Stimulated activated CD8-positive, alpha-beta memory T cell treated with anti-CD3 and anti-CD28 coated beads, Interleukin-7, amount 100 ng/mL, for 48 hours (primary cell): ENCODE results near the gene WRAP73.

Experiments
- DNase-seq, 2 donors: peaks; one replicate each; pipeline ENCODE4 v3.0.0-alpha.2; 2020; ENCODE audit warnings: low read depth in 1 of 2; ENCODE audit errors: extremely low read depth in 1 of 2

Gene WRAP73

DNA sequence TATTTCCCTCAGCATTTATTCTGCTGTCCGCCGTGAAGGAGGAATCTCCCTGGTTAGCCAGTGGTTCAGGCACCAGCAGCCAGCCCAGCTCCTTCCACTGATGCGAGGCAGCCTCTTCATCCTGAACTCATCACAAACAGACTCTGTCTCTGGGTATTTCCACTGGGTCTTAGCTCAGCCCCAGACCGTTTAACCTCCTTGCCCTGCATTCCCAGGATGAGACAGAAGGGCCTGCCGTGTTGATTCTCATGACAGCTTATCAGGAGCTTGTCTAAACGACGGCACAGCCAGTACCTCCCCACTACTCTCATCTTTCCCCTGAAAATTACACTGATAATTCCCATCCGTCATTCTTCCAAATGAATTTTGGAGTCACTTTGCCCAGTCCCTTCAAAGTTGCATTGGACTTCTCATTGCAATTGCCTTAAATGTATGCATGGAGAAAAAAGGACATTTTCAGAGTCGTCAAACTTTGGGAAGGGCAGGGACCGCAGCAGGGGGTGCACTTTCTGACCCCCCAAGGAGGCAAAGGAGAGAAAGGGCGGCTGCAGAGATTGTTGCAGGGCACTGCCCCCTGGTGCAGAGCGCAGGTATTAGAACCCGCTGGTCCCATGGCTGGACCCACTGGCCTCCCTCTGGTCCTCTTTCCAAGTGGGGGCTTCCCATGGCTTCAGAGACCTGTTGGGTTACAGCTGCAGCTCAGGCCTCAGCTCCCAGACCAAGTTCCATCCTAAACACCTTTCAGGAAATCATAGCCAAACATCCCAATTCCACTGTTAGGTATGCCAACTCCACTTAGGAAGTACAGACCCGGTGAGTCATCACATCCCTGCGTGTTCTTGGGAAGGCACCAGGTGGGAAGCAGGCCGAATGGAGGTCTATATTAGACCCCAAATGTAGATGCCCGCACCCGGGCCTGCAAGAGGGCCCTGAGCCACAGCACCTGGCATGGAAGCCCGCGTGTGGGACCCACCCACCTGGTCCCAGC is 34.9 kb downstream of the WRAP73 start:
- no peak for DNase-seq

- no peak for DNase-seq
Measured at GRCh38 chr1:3612123-3612522, 37.8 kb downstream of the WRAP73 start.

DNA sequence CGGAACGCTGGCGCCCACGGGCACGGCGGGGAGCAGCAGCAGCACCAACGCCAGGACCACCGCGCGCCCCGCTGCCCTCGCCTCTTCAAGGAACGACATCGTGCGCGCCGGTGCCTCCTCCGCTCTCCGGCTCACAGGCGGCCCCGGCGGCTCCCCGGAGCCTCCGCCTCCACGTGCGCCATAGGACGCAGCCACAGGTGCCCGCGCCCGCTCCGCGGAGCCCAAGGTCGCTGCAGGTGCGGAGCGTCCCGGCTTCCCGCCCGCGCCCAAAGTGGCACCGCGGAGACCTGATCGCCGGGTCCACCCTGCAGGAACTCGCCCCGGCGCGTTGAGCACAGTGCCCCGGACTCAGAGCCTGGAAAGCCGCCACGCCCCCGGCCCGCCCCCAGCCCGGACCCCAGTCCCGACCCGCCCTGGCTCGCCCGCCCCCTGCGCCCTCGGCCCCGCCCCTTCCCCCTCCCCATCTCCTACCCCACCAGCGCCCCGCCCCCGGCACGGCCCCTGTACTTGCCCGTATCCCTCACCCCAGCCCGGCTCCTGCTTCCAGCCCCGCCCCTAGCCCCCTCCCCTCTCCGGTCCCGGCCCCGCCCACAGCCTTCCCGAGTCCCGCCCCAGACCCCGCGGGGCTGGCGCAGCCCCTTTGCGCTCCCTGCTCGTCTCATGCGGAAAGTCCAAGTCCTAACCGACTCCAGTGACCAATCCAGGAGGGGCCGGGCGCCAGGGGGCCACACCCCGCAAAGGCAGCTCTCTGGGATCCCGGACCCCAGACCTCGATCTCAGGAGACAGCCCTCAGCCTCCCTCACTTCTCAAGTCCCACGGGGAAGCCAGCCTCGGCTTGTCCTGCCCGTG is 38.5 kb downstream of the WRAP73 start, which contains the start of gene MEGF6:
TSS of gene MEGF6 (minus strand) at position 339 of the 850 bp plus-strand sequence. CDS start at position 99, 240 bp downstream.
- peak in 1 of 2 donors; percentile 42 for DNase-seq

DNA sequence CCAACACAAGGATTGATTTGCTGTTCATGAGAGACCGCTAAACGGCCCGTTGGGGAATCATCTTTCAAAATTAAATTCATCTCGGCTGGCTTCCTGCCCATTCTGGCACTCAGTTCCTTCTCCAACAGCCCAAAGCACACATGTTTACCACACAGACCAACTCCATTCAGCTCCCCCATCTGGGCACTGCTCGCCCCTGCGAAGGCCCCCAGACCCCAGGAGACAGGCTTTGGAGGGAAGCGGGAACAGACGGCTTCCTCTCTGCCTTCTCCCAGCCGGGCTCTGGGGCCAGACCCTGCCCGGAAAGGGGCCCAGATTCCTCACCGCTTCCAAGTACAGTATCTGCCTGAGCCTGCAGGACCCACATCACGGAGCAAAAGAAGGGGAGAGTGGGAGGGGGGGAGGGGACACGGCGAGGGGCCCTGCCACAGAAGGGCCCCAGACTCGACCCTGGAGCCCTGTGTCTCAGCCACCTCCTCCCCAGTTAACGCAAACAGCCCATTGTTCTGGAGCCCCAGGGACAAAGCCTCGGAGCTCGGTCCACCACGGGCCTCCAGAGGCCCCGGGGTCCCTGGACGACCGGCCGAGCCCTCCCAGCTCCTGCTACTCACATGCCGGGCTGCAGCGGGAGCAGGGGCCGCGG is 39.3 kb downstream of the WRAP73 start:
- DNase-seq = no peak

DNA sequence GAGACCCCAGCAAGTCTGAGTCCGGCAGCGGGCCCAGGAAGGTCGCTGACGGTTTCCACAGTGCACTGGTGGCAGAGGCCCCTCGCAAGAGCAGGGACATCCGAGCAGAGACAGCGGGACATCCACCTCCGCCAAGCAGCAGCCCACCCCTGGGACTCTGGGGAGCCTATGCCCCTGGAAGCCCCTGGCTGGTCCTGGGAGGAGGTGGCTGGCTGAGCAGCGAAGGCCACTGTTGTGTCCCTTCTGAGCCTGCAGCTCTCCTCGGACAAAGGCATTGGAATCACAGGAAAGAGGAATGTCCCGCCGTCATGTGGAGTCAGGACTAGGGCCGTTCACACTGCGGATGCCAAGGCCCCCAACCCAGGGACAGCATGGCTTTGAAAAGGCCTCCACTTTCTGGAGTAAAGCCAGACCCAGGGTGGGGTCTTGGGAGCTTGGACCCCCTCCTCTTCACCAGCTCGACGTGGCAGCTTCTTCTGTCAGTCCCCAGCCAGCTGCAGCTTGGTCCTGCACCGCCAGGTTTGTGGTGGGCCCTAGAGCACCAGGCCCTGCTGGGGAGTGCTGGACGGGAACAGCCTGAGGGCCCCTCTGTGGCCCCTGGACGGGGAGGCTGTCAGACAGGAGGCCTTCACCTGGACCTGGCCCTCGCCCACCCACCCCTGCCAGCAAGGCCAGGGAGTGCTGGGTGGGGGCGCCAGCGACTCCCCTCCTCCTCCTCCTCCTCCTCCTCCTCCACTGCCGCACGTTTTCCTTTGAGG is 40.0 kb downstream of the WRAP73 start:
- DNase-seq = no peak

DNA sequence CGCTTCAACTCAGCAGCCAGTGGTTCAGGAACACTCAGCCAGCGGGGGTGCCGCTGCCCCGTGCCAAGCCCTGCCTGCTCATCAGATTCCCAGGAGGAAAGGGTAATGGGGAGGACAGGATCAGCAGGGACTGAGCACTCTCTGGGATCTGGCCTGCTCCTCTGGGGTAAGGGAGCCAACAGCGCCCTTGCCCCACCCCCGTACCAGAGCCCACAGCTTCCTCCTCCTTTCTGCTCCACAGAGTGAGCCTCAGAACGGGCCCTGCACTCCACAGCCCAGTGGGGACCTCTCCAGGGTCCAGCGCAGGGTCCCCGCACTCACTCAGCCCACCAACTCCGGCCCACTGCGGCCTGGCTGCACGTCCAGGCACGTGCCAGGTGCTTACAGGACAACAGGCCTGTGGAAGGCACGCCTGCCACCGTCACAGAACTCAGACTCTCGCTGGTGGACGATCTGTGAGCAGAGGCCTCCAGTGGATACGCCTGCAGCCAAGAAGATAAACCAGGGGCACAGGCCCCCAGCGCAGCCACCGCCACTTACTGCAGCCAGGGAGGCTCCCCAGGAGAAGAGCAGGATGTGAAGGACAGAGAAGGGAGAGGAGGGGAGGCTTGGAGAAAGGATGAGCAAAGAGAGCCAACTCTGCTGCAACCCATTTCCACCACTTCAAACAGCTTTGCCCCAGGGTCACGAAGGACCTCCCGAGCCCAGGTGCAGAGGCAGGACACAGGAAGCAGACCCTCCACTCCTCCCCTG is 40.7 kb downstream of the WRAP73 start:
- no peak for DNase-seq

GRCh38 chr1:3608154-3608553 is 41.7 kb downstream of the WRAP73 start:
- no peak for DNase-seq

DNA sequence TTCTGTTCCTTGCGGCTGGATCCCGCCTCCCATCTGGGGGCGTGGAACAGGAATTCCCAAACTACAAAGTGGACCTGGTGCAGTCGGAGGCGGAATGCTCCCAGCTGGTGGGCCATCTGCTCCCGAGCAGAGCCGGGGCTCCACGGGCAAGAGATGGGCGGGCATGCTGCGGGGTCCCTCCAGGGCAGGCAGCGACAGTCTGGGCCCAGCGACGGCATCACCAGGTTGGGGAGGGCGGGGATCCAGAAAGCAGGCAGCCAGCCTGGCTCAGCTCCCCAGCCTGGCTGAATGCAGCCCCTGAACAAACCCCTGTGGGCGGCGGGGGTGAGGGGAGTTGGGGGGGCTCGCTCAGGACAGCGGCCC is 42.2 kb downstream of the WRAP73 start:
- DNase-seq = no peak

- no peak for DNase-seq
Measured at GRCh38 chr1:3606779-3607702, 42.9 kb downstream of the WRAP73 start.

DNA sequence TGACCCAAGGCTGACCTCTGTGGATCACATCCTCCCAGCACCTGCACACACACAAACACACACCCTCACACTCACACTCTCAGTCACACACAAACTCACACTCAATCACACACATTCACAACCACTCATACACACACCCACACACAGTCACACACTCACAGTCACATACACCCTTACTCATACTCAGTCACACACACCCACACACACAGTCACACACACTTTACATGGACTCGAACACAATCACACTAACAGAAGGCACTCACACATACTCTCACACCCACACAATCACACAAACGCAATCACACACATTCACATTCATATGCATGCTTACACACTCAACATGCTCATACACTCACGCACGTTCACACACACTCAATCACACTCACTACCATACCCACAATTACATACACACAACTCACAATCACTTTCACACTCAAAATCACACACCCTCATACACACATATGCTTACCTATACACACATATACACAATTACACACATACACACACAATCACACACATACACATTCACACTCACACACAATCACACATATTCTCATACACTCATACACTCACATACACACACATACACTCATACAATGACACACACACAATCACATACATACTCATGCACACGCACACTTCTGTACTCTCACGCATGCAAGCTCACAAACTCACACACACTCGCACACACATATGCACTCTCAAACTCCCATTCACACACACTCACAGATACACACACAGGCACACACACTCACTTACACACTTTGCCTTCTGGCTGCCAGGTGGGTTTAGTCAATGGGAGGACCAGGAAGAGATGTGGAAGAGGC is 44.7 kb downstream of the WRAP73 start:
- DNase-seq = no peak

DNA sequence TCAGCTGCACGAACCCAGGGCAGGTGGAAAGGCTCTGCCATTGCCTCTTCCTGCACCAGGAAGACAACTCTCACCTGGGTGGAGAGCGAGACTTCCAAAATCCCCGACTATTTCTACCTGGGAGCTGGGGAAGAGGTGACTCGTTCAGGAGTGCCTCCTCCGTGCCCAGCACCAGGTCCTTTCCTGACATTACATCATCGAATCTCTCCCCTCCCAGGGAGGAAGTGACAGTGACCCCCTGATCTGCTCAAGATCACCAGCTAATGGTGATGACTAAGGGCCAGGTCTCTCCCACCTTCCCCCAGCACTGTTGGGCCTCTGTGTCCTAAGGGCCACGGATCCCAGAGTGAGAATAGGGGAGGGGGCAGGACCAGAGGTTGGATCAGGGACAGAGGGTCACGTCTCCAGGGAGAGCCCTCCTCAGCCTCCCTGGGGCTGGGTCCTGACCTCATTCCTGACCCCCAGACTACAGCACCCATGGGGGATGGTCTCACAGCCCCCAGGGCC is 45.4 kb downstream of the WRAP73 start:
- no peak for DNase-seq

DNA sequence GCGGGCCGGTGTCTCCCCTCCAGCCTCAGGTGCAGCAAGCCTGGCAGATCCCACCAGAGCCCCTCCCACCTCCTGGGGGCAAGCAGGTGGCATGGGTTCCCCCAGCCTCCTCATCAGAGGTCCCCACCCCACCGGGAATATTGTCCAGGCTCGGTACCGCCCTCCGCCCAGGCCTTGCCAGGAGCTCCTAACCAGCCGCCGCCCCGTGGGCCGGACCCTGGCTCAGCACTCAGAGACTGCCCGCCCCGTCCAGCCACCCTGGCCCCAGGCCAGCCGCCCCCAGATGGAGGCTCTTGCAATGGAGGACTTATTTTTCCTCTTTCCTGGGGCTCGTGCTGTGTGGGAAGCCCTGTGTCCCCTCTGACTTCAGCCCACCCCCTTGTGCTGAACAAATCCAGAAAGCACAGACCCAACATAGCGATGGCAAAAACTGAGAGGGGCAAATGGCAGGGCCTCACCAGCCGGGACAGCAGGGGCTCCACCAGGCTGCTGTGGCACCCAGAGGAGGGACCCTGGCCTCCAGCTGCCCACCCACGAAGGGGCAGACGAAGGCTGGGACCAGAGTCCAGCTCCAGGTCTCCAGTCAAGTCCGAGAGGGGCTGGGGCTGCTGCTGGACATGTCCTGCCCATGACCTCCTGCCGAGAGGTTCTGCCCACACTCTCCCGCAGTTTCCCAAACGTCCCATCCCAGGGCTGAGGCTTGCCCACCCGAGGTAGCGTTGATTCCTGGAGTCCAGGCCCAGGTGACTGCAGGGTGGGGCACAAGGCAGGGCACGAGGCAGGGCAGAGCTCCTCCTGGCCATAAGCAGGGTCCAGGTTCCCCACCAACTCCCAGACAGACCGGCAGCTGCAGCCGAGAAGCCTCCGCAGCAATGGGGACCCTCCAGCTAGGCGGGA is 46.1 kb downstream of the WRAP73 start:
- no peak for DNase-seq

DNA sequence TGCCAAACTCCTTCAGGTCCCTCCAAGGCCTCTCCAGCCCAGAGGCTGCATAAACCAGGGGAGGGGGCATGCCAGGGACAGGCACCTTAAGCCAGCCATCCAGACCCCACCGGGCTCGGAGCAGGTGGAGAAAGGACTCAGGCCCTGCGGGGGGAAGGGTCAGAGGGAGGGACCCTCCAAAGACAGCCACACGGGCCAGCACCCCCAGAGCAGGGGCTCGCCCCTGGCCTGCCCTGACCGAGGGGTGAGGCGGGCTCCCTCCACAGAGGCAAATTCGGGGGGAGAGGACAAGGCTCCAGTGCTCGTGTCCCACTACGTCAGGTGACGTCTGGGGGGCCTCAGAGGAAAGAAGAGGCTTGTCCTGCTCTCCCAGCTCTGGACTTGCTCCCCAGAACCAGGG is 46.7 kb downstream of the WRAP73 start:
- no peak for DNase-seq

GRCh38 chr1:3602375-3602774 is 47.5 kb downstream of the WRAP73 start:
- DNase-seq = no peak

DNA sequence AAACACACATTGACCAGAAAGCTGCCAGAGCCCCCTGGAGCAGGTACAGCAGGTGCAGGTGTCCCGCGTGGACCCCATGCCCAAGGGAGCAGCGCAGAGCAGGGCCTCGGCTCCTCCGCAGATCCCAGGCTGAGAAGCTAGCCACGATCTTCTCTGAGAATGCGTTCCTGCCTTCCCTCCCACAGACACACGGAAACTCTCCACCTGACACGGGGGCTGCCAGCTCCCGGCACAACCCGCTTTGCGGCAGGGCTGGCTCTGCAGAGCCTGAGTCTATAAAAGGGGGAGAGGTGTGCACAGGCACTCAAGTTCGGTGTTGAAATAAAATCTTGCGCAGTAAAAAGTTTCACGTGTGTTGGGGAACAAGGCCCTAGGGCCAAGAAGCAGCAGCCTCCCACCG is 48.2 kb downstream of the WRAP73 start:
- DNase-seq = no peak

GRCh38 chr1:3600354-3600753 is 49.5 kb downstream of the WRAP73 start:
- no peak for DNase-seq

DNA sequence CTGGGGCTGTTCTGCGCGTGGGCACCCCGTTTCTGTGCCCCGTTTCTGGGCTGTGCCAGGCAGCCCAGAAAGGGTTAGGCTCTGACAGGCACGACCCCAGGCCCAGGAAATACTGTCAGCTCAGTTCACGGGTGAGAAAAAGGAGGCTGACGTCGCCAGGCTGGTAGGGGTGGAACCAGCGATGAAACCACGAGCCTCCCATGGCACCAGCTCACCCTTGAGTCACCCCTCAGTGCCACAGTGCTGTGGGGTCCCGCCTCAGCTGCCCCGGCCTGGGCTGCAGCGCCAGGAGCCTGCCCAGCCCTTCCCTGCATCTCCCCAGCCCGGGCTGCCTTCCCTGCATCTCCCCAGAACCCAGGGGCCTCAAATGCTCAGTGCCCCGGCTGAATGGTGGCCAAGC is 50.1 kb downstream of the WRAP73 start:
- DNase-seq = no peak
